CD4-positive, alpha-beta T cell (primary cell): ENCODE results near the gene MSANTD2. TPM values are rescaled to one million over a fixed set of nuclear protein-coding genes. Genes with fewer than 3 reads are reported as not detected.

Source experiments
- ATAC-seq: fragments of 200-7000 bp; cut with Tn5 transposase; one replicate; pipeline ENCODE4 v1.10.0; 2022; ENCODE audit warnings: mild to moderate bottlenecking; ENCODE audit not compliant: poor library complexity
- CTCF ChIA-PET: fragments of 350-600 bp; sonication (Branson Sonifier 250); formaldehyde crosslinking; loops from one replicate; lab custom pipeline; 2021; ENCODE audit warnings: antibody characterized with exemption, inconsistent platforms; lab: Charles Lee
- POLR2A ChIA-PET: fragments of 350-600 bp; sonication (Branson Sonifier 250); formaldehyde crosslinking; loops from one replicate; lab custom pipeline; 2021; ENCODE audit warnings: antibody characterized with exemption, inconsistent platforms; lab: Charles Lee
- DNase-seq, 14 experiments: peaks; one replicate each; pipeline ENCODE4 v3.0.0-alpha.2; 2013 to 2020; ENCODE audit warnings: mixed read lengths in 2 of 14
- H3K27ac ChIP-seq, 2 donors: one replicate each; pipeline versions ENCODE4 v1.5.1 to v1.7.0; 2013; ENCODE audit warnings: low read length in 2 of 2, low read depth in 1 of 2, mild to moderate bottlenecking in 1 of 2
- H3K27me3 ChIP-seq, 2 experiments: 1 replicate in 1 of 2; 2 replicates in 1 of 2; pipeline versions ENCODE4 v1.6.1 to v1.7.0; 2013; ENCODE audit warnings: low read length in 2 of 2, control low read depth in 1 of 2, mild to moderate bottlenecking in 1 of 2, moderate library complexity in 1 of 2; ENCODE audit not compliant: insufficient read depth in 2 of 2, control insufficient read depth in 1 of 2
- H3K36me3 ChIP-seq: one replicate; pipeline ENCODE4 v1.6.1; 2013; ENCODE audit warnings: low read length, control low read depth; ENCODE audit not compliant: insufficient read depth
- H3K4me1 ChIP-seq: one replicate; pipeline ENCODE4 v1.6.1; 2013; ENCODE audit warnings: low read length, control low read depth; ENCODE audit not compliant: insufficient read depth
- H3K4me3 ChIP-seq: one replicate; pipeline ENCODE4 v1.5.1; 2013; ENCODE audit warnings: mild to moderate bottlenecking, low read length, moderate library complexity
- H3K9me3 ChIP-seq, 2 experiments: 1 replicate in 1 of 2; 2 replicates in 1 of 2; pipeline versions ENCODE4 v1.6.1 to v1.7.0; 2013; ENCODE audit warnings: low read length in 2 of 2, mild to moderate bottlenecking in 2 of 2, control low read depth in 1 of 2, moderate library complexity in 1 of 2; ENCODE audit not compliant: control insufficient read depth in 1 of 2, insufficient read depth in 1 of 2
- H3K27ac Mint-ChIP-seq: one replicate; pipeline ENCODE4 v1.8.0; 2020; ENCODE audit warnings: mixed read lengths
- H3K27me3 Mint-ChIP-seq: one replicate; pipeline ENCODE4 v1.8.0; 2021; ENCODE audit warnings: mixed read lengths
- H3K36me3 Mint-ChIP-seq: one replicate; pipeline ENCODE4 v1.8.0; 2021; ENCODE audit warnings: low read depth, mixed read lengths
- H3K4me1 Mint-ChIP-seq: one replicate; pipeline ENCODE4 v1.8.0; 2021; ENCODE audit warnings: low read depth, mixed read lengths
- H3K4me3 Mint-ChIP-seq: one replicate; pipeline ENCODE4 v1.8.0; 2020; ENCODE audit warnings: mild to moderate bottlenecking, mixed read lengths
- H3K9me3 Mint-ChIP-seq: one replicate; pipeline ENCODE4 v1.8.0; 2020; ENCODE audit warnings: mixed read lengths
- CTCF ChIP-seq: fragments of 200-600 bp; IDR thresholded peaks from one replicate; pipeline ENCODE4 v1.8.0; 2022; ENCODE audit warnings: antibody characterized with exemption, mild to moderate bottlenecking
- intact Hi-C, 2 experiments: fragments of 100-400 bp; cut with DNase I in 1 of 2; cut with micrococcal nuclease in 1 of 2; formaldehyde crosslinking; loops; one replicate each; pipeline versions ENCODE4 v1.15.1 to v1.9.0; 2023 to 2025; cut with DNase I, micrococcal nuclease
- total RNA-seq, 174 experiments: library from RNA in 2 of 174; stranded (reverse) in 2 of 174; gene quantifications; one replicate each; pipeline ENCODE4 v1.2.3 and lab custom pipeline; 2021 to 2026

MSANTD2 gene
- total RNA-seq, 2 experiments from 2014 or later: 4.2 to 5.1 TPM

- Histone ChIP-seq H3K36me3 (no peaks in the 10 kb centered on the region), H3K27me3 (no peaks in the 10 kb centered on the region), H3K27ac (no peak overlapping the region), H3K4me3 (no peak overlapping the region), H3K9me3 (no peaks in the 10 kb centered on the region), H3K4me1 (no peaks in the 10 kb centered on the region)
- no peak overlapping the region for H3K4me3 Mint-ChIP-seq
- DNase-seq: no peak
- H3K27me3 Mint-ChIP-seq: no peaks in the 10 kb centered on the region
- intact Hi-C loops: no loop called here
- ChIA-PET POLR2A (no interaction called here), CTCF (interaction anchor here (1.2 to 1.4 kb wide), 2 partner anchors 15 to 115 kb away, joined by 3 read pairs; no protein-coding TSS in a partner anchor)
- no peaks in the 10 kb centered on the region for H3K36me3 Mint-ChIP-seq
- H3K27ac Mint-ChIP-seq: no peak overlapping the region
- no peaks in the 10 kb centered on the region for H3K9me3 Mint-ChIP-seq
- TF ChIP-seq CTCF: no peak
- peaks cover 4% of the 10 kb centered on the region for H3K4me1 Mint-ChIP-seq
- no peak for ATAC-seq
Observed at GRCh38 chr11:124784051-124784450, 16.2 kb downstream of the MSANTD2 start.

- Histone ChIP-seq H3K4me1 (no peaks in the 10 kb centered on the region), H3K36me3 (no peaks in the 10 kb centered on the region), H3K27me3 (no peaks in the 10 kb centered on the region), H3K27ac (no peak overlapping the region), H3K9me3 (no peaks in the 10 kb centered on the region), H3K4me3 (no peak overlapping the region)
- intact Hi-C loops: no loop called here
- no peak for DNase-seq
- H3K4me1 Mint-ChIP-seq: peaks cover 12% of the 10 kb centered on the region
- peaks cover 5% of the 10 kb centered on the region for H3K36me3 Mint-ChIP-seq
- H3K9me3 Mint-ChIP-seq: no peaks in the 10 kb centered on the region
- H3K27me3 Mint-ChIP-seq: no peaks in the 10 kb centered on the region
- CTCF ChIA-PET: interaction anchor here (0.8 to 1.5 kb wide), 3 partner anchors 10 to 114 kb away, joined by 3 to 4 read pairs (median 4); no protein-coding TSS in a partner anchor
- H3K27ac Mint-ChIP-seq: no peak overlapping the region
- no peak for TF ChIP-seq CTCF
- H3K4me3 Mint-ChIP-seq: no peak overlapping the region
- ATAC-seq: no peak
- POLR2A ChIA-PET: no interaction called here
Observed at GRCh38 chr11:124783002-124783401, 17.2 kb downstream of the MSANTD2 start.

GRCh38 chr11:124779568-124779967 lies 20.6 kb downstream of the MSANTD2 start:
- DNase-seq: no peak
- Histone ChIP-seq H3K4me1 (peaks cover 3% of the 10 kb centered on the region), H3K27me3 (no peaks in the 10 kb centered on the region), H3K9me3 (no peaks in the 10 kb centered on the region), H3K36me3 (no peaks in the 10 kb centered on the region), H3K27ac (no peak overlapping the region), H3K4me3 (no peak overlapping the region)
- TF ChIP-seq CTCF: no peak
- Mint-ChIP-seq H3K27me3 (no peaks in the 10 kb centered on the region), H3K36me3 (peaks cover 31% of the 10 kb centered on the region), H3K4me1 (peaks cover 28% of the 10 kb centered on the region), H3K4me3 (no peak overlapping the region), H3K9me3 (no peaks in the 10 kb centered on the region), H3K27ac (no peak overlapping the region)
- POLR2A ChIA-PET: interaction anchor here (1.2 kb wide), 1 partner anchor 10 kb away, joined by 3 read pairs; no protein-coding TSS in a partner anchor
- CTCF ChIA-PET: interaction anchor here (0.9 to 1.6 kb wide), 4 partner anchors 14 to 110 kb away, joined by 3 to 5 read pairs (median 4); no protein-coding TSS in a partner anchor
- intact Hi-C loops: no loop called here
- no peak for ATAC-seq
